ENCODE results near the gene ZNF3.

The ZNF3 gene

GRCh38 chr7:100021297-100021696, 60.2 kb downstream of the ZNF3 start:
- in situ Hi-C loops (cut with MboI; ENCODE audit: low pct_unique_long_range_greater_than_20kb, low sequenced_read_pairs) = no loop called here
- DNase-seq = no peak

Data from KBM-7 (cell line).